NCI-H510A (cell line): Measurements from ENCODE around the gene FOXJ3.

Experiments
- DNase-seq: peaks from one replicate; lab custom pipeline; 2025; lab: John Stamatoyannopoulos, UW

FOXJ3 gene

GRCh38 chr1:42189931-42190853, 144.8 kb downstream of the FOXJ3 start:
- no peak for DNase-seq

DNA sequence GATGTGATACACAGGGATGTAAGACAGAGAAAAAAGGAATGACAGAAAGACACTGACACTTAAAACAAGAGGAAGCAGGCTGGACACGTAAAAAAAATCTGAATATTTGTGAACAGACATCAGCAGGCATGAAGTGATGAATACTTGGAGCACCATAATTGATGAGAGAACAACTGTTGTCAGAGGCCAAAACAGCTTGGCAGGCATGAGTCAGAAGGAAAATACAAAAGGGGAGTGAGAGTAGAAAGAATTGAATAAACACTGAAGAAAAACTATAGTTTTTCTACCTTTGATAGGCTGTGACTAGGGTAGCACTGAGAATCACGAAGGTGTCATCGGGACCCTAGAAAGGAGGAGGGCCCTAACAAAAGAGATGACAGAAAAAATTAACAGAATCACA, 148.9 kb downstream of the FOXJ3 start:
- DNase-seq, result no peak

GRCh38 chr1:42184616-42185015, 150.4 kb downstream of the FOXJ3 start:
- DNase-seq, result no peak

- DNase-seq, result no peak
Measured at GRCh38 chr1:42183957-42184268, 151.1 kb downstream of the FOXJ3 start.

GRCh38 chr1:42183210-42183956, 151.7 kb downstream of the FOXJ3 start:
- no peak for DNase-seq

- no peak for DNase-seq
Measured at GRCh38 chr1:42181687-42182086, 153.3 kb downstream of the FOXJ3 start.

DNA sequence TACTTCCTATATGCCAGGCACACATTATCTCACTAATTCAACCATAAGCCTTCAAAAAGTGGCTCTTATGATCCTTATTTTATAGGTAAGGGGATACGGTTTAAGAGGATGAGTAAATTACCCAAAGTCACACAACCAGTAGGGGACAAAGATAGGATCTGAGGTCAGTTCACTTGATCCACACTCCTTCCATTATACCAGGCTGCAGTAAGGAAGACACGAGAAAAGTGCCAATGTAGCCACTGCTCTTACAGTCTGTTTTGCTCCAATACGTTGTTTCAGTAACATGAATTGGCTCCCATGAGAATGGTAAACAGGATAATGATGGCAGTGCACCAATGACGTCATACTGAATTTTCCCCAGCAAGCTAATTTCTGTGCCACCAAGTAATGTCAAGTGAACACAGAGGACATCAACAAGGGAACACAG, 155.1 kb downstream of the FOXJ3 start:
- DNase-seq, result no peak

- DNase-seq, result no peak
Measured at GRCh38 chr1:42179275-42179674, 155.8 kb downstream of the FOXJ3 start.

DNA sequence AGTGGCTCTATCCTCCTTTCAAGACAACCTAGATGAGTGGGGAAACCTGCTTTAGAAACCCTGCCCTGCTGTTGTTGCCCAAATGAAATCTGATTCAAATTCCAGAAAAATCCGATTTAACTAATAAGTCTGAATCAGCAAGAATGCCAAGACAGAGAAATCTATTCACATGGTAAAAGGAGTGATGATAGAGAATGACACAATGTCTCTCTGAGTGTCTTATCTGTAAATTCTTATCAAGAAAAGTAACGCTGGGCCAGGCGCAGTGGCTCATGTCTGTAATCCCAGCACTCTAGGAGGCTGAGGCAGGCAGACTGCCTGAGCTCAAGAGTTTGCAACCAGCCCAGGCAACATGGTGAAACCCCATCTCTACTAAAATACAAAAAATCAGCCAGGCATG, 156.8 kb downstream of the FOXJ3 start:
- DNase-seq, result no peak

- no peak for DNase-seq
Measured at GRCh38 chr1:42177541-42177981, 157.5 kb downstream of the FOXJ3 start.

DNA sequence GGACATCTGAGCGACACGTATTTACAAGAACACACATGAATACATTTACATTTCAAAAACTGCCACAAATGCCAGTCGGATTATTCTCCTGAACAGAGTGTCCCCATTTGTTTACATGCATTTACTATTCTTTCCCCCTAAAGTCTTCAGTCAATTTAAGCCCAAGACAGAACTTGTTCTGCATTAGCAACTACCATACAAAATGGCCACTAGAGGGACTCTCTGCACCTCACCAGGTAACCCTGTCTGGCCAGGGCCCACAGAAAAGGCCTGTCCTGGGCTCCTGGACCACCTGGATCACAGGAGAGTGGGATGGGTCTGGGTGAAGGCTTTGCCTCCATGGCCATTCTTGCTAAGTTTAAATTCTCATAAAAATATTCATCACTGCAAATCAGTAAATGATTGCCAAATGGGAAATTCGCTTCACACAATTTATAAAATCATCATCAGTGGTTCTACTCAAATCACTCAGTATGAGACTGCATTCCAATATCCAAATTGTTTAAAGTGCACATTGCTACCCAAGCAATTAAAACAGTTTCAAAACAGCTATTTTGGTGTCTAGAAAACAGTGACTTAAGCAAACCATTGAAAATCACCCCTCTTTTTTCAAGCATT, 158.0 kb downstream of the FOXJ3 start:
- no peak for DNase-seq

GRCh38 chr1:42175314-42176054, 159.6 kb downstream of the FOXJ3 start:
- no peak for DNase-seq

- no peak for DNase-seq
Measured at GRCh38 chr1:42173961-42174735, 160.9 kb downstream of the FOXJ3 start.

- DNase-seq, result no peak
Measured at GRCh38 chr1:42173155-42173933, 161.7 kb downstream of the FOXJ3 start.

DNA sequence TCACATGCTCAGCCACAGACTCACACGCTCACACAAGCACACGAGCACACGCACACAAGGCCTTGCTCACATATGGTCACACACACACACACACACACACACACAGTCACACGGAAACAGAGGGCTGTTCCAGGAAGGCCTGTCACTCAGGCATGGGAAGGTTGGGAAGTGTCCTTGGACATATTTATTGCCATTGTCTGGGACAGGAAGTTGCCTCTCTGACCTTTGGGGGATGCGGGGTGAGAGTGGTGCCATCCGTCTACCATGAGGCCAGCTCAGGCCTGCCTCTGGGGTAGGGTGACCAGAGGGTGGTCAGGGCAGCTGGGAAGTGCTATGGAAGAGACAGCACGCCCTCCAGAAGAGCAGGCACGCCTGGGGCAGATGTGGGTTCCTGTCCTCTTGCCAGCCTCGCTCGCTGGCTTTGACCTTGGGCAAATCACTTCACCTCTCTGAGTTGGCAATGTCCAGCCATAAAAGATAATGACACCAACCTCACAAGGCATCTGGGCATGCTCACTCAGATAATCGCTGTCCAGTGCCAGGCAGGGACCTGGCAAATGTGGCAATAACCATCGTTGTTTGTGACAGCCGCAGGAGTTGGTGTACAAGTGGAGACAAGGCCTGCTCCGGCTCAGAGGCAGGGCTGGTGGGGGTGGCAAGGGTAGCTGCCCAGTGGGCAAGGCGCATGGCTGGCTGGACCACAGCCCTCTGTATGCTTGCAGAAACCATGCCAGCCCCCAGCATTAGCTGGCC, 162.5 kb downstream of the FOXJ3 start:
- DNase-seq, result no peak

DNA sequence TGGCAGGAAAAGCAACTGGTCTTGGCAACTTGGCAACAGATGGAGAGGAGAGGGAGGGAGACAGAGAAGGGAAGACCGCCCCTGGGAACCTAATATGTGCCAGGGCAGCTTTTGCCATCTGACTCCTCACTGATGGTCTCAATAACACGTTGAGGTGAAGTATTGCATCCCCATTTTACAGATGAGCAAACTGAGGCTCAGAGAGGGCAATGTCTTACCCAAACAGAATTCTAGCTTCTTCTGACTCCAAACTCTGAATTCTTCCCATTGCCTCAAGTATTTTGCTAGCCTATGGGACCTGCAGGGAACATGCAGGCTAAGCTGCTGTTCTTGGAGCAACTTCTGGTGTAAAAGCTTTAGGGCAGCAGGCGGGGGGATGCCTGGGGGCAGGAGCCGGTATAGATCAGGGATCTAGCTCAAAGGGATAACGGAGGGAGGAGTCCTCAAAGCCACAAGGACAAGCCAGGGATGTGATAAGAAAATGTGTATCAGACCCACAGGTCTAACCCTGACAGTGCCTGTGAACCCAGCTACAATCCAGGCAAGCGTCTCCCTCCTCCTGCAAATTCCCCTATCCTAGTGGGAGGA, 163.3 kb downstream of the FOXJ3 start:
- DNase-seq, result no peak

DNA sequence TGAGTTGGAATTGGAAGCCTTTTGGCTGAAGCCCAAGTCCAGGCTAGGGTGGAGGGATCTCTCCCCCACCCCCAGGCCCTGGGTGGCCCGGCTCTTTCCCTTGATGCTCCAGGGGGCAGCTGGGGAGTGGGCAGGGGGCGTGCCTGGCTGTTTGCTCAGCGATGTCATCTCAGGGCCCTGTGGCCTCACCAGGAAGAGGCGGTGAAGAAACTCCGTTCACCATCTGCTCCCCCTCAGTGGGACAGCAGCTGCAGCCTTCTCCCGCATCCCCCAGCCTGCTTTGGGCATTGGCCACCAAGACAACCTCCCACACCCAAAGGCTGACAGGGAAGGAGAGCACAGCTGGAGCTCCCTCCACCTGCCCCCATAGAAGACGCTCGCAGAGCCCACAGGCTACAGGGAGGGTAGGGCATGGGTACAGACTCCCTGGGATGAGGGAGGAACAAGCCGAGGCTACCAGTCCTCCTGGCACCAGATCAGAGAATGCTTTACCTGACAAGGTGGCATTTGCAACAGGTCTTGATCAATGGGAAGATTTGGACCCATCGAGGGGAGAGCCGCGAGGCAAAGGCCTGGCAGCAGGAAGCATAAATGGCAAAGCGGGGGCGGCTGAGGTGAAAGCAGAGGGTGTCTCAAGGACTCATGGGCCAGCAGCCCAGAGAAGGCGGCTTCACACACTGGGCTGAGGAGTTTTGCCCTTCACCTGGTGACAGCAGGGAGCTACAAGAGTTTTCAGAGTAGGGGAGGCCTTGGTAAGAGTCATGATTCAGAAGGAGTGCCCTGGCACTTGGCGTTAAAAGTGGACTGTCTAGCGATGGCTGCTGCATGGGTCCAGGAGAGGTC, 164.0 kb downstream of the FOXJ3 start:
- no peak for DNase-seq

- DNase-seq, result no peak
Measured at GRCh38 chr1:42168763-42169162, 166.3 kb downstream of the FOXJ3 start.

DNA sequence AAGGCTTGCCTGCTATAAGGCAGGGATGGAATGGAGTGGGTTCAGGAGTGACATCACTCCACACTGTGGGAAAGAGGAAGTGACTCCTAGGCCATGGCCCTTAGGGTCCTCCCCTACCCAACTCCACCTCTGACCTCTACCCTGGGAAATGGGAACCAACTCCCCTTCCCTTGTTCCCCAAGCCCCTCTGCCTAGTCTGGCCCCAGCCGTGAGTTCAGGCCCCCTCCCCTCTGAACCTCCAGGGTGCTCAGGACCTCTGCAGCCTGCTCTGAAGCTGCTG, 166.7 kb downstream of the FOXJ3 start:
- DNase-seq, result no peak
